GM23338 (cell line): Measurements from ENCODE around the gene DRC1. TPM values are rescaled to one million over a fixed set of nuclear protein-coding genes. Genes with fewer than 3 reads are reported as not detected.
A peak's percentile ranks its signal among the peaks of the same experiment; 100 is the strongest.

Experiments
- ATAC-seq: fragments of 200-7000 bp; cut with Tn5 transposase; 3 replicates; pipeline ENCODE4 v1.9.1; 2020
- DNase-seq: peaks from one replicate; pipeline ENCODE4 v3.0.0-alpha.2; 2015; ENCODE audit warnings: low spot score
- H2AFZ ChIP-seq: fragments of 200-600 bp; sonication (generic); 2 replicates; pipeline ENCODE4 v1.8.0; 2016; ENCODE audit warnings: antibody characterized with exemption, mild to moderate bottlenecking, moderate library complexity
- H3F3A ChIP-seq: fragments of 200-600 bp; sonication (generic); replicated peaks from 2 replicates; pipeline ENCODE4 v1.8.0; 2017; ENCODE audit warnings: antibody characterized with exemption, mixed run types, low read depth
- H3K27ac ChIP-seq: fragments of 200-600 bp; sonication (generic); 2 replicates; pipeline ENCODE4 v1.6.1; 2016; ENCODE audit warnings: low read depth
- H3K27me3 ChIP-seq: fragments of 200-600 bp; sonication (generic); 2 replicates; pipeline ENCODE4 v1.8.0; 2016; ENCODE audit warnings: mild to moderate bottlenecking, mixed run types, moderate library complexity; ENCODE audit not compliant: insufficient read depth
- H3K36me3 ChIP-seq: fragments of 200-600 bp; sonication (generic); 2 replicates; pipeline ENCODE4 v1.8.0; 2016; ENCODE audit warnings: mild to moderate bottlenecking; ENCODE audit not compliant: insufficient read depth
- H3K4me1 ChIP-seq: fragments of 200-600 bp; sonication (generic); 2 replicates; pipeline ENCODE4 v1.8.0; 2016; ENCODE audit warnings: mild to moderate bottlenecking, moderate library complexity; ENCODE audit not compliant: insufficient read depth
- H3K4me2 ChIP-seq: fragments of 200-600 bp; sonication (generic); 2 replicates; pipeline ENCODE4 v1.7.1; 2017; ENCODE audit warnings: mixed run types
- H3K4me3 ChIP-seq: fragments of 200-600 bp; sonication (generic); 2 replicates; pipeline ENCODE4 v1.6.1; 2016; ENCODE audit warnings: mixed run types
- H3K79me2 ChIP-seq: fragments of 200-600 bp; sonication (generic); replicated peaks from 2 replicates; pipeline ENCODE4 v1.8.0; 2017; ENCODE audit warnings: mild to moderate bottlenecking; ENCODE audit not compliant: insufficient read depth
- H3K9me2 ChIP-seq: fragments of 200-600 bp; sonication (generic); 2 replicates; pipeline ENCODE4 v1.8.0; 2017; ENCODE audit not compliant: insufficient read depth
- H4K20me1 ChIP-seq: fragments of 200-600 bp; sonication (generic); replicated peaks from 2 replicates; pipeline ENCODE4 v1.8.0; 2017; ENCODE audit warnings: mild to moderate bottlenecking; ENCODE audit not compliant: insufficient read depth
- H3K27ac Mint-ChIP-seq: 2 replicates; pipeline ENCODE4 v1.8.0; 2020; ENCODE audit warnings: inconsistent platforms, mild to moderate bottlenecking, moderate library complexity, mixed read lengths
- H3K27me3 Mint-ChIP-seq: 3 replicates; pipeline ENCODE4 v1.8.0; 2022; ENCODE audit warnings: low read depth, mild to moderate bottlenecking, moderate library complexity, mixed read lengths, inconsistent platforms; ENCODE audit not compliant: insufficient read depth, poor library complexity
- H3K36me3 Mint-ChIP-seq: 3 replicates; pipeline ENCODE4 v1.8.0; 2021; ENCODE audit warnings: low read depth, mild to moderate bottlenecking, inconsistent platforms, moderate library complexity, mixed read lengths
- H3K4me1 Mint-ChIP-seq: 3 replicates; pipeline ENCODE4 v1.8.0; 2020; ENCODE audit warnings: mild to moderate bottlenecking, inconsistent platforms, mixed read lengths
- H3K4me3 Mint-ChIP-seq: 3 replicates; pipeline ENCODE4 v1.8.0; 2021; ENCODE audit warnings: moderate library complexity, mild to moderate bottlenecking, inconsistent platforms, mixed read lengths
- H3K9me3 Mint-ChIP-seq: 3 replicates; pipeline ENCODE4 v1.8.0; 2020; ENCODE audit warnings: moderate library complexity, mild to moderate bottlenecking, inconsistent platforms, mixed read lengths
- CREB1 ChIP-seq: fragments of 250-450 bp; sonication (Bioruptor Pico); IDR thresholded peaks from 2 replicates; pipeline ENCODE4 v1.5.0; 2020; ENCODE audit warnings: low read depth, mild to moderate bottlenecking, moderate library complexity
- CTCF ChIP-seq, 2 experiments: fragments of 200-600 bp in 1 of 2; sonication (generic) in 1 of 2; conservative IDR thresholded peaks; 2 replicates each; pipeline versions ENCODE4 v1.5.1 to v1.6.1; 2016 to 2017; ENCODE audit warnings: antibody characterized with exemption in 2 of 2, low read depth in 2 of 2, mild to moderate bottlenecking in 2 of 2, moderate library complexity in 1 of 2
- ETS1 ChIP-seq: IDR thresholded peaks from 2 replicates; pipeline ENCODE4 v1.6.1; 2016; ENCODE audit warnings: antibody characterized with exemption
- EZH2 ChIP-seq: fragments of 200-600 bp; sonication (generic); IDR thresholded peaks from one replicate; pipeline ENCODE4 v1.8.0; 2017; ENCODE audit warnings: antibody characterized with exemption, mild to moderate bottlenecking, low read depth; ENCODE audit not compliant: unreplicated experiment
- EZH2phosphoT487 ChIP-seq: fragments of 200-600 bp; sonication (generic); IDR thresholded peaks from one replicate; pipeline ENCODE4 v1.8.1; 2018; ENCODE audit warnings: antibody characterized with exemption; ENCODE audit not compliant: unreplicated experiment
- JUNB ChIP-seq: IDR thresholded peaks from one replicate; pipeline ENCODE4 v1.6.1; 2016; ENCODE audit warnings: antibody characterized with exemption; ENCODE audit not compliant: unreplicated experiment
- NANOG ChIP-seq: IDR thresholded peaks from 2 replicates; pipeline ENCODE4 v1.6.1; 2016; ENCODE audit warnings: antibody characterized with exemption, borderline replicate concordance
- POLR2AphosphoS5 ChIP-seq: IDR thresholded peaks from 2 replicates; pipeline ENCODE4 v1.6.1; 2016; ENCODE audit warnings: antibody characterized with exemption, low read depth
- STAT1 ChIP-seq: IDR thresholded peaks from one replicate; pipeline ENCODE4 v1.6.1; 2016; ENCODE audit warnings: antibody characterized with exemption; ENCODE audit not compliant: unreplicated experiment
- ZNF114 ChIP-seq: fragments of 250-450 bp; sonication (Bioruptor Pico); IDR thresholded peaks from 2 replicates; pipeline ENCODE4 v1.5.0; 2020; ENCODE audit warnings: mild to moderate bottlenecking, moderate library complexity
- ZNF331 ChIP-seq: fragments of 250-450 bp; sonication (Bioruptor Pico); IDR thresholded peaks from 2 replicates; pipeline ENCODE4 v1.5.0; 2020; ENCODE audit warnings: low read depth, mild to moderate bottlenecking, moderate library complexity
- polyA plus RNA-seq: library from polyadenylated mRNA; unstranded; fragments of >200 nt; fragmentation: Nextera tagmentation; extraction: Ambion mirVana; gene quantifications from 2 replicates; pipeline ENCODE4 v1.2.1, GENCODE V29; 2016
- total RNA-seq: library from RNA; depleted of rRNA; stranded (reverse); fragments of >200 nt; shearing (Covaris generic); gene quantifications from 2 replicates; pipeline ENCODE4 v1.2.3, GENCODE V29; 2014

The DRC1 gene
- total and polyA plus RNA-seq, 2 experiments from 2014 or later = 0.45 TPM; not detected in 1

- H3K9me2 ChIP-seq = no peaks in the 10 kb centered on the region
- TF ChIP-seq NANOG (no peak), CREB1 (no peak), EZH2 (no peak), ZNF114 (CRISPR knock-in tag) (no peak), POLR2AphosphoS5 (no peak), ZNF331 (CRISPR knock-in tag) (no peak), EZH2phosphoT487 (no peak), ETS1 (no peak)
- ATAC-seq = peak; percentile 19; the same call in 2 of the 3 replicates
These were observed 78.3 kb downstream of the DRC1 start for GRCh38 chr2:26479789-26480565.

DNA sequence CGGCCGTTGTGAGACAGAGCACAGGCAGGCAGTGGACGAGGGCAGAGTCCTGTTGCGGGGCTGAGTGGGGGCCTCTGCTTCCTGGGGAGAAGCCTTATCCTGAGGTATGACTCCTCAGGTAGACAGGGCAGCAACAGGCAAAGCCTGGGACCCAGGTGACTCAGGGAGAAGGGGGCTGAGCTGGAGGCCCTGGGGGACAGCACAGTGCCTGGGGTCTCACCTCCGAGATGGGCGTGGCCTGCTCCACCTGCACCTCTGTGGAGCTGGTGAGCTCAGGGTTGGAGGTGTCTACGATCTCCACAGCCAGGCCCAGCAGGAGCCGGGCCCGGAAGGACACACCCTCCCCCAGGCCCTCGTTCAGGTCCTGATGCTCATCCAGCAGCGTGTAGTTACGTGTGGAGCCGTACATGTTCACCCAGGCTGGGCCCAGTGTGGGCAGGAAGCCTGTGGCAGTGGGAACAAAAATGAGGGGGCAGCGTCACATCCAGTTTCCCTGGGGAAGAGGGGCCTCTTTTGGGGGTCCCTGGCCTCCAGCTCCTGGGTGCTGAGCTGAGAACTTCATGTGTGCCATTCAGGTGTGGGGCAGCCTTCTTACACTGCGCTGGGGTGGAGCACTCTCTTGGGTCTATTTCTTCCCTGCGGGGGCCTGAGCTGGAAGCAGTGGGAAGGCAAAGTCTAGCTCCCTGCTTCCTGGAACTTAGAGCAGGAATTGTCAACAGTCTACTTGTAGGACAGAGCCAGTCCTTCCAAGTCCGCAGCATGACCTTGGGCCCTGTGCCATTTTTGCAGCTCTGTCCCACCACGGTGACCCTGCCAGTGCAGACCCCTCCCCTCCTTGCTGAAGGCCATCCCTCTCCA is 79.1 kb downstream of the DRC1 start:
- Histone ChIP-seq H3F3A (no peaks in the 10 kb centered on the region), H3K4me1 (peaks cover 7% of the 10 kb centered on the region; the same call in 1 of the 2 replicates), H3K36me3 (no peaks in the 10 kb centered on the region), H3K4me2 (no peak overlapping the region), H3K79me2 (no peaks in the 10 kb centered on the region), H3K27me3 (no peaks in the 10 kb centered on the region), H3K4me3 (no peak overlapping the region), H3K9me2 (no peaks in the 10 kb centered on the region), H3K27ac (no peak overlapping the region), H4K20me1 (no peaks in the 10 kb centered on the region), H2AFZ (no peak overlapping the region)
- Mint-ChIP-seq H3K36me3 (no peaks in the 10 kb centered on the region), H3K27ac (no peak overlapping the region), H3K9me3 (no peaks in the 10 kb centered on the region), H3K4me3 (no peak overlapping the region), H3K27me3 (peaks cover 9% of the 10 kb centered on the region), H3K4me1 (peaks cover 4% of the 10 kb centered on the region)
- no peak for ATAC-seq
- DNase-seq = no peak
- TF ChIP-seq JUNB (no peak), EZH2phosphoT487 (no peak), CREB1 (no peak), CTCF (conservative IDR thresholded peaks at IDR 0.05; ENCODE audit: low read depth in 2 of 2) (no peak), NANOG (no peak), EZH2 (no peak), ZNF114 (CRISPR knock-in tag) (no peak), POLR2AphosphoS5 (no peak), ZNF331 (CRISPR knock-in tag) (no peak), STAT1 (no peak)

More at GRCh38 chr2:26479789-26480565, 78.3 kb downstream of the DRC1 start:
- Mint-ChIP-seq H3K27ac (no peak overlapping the region), H3K36me3 (no peaks in the 10 kb centered on the region), H3K9me3 (no peaks in the 10 kb centered on the region), H3K4me1 (peaks cover 4% of the 10 kb centered on the region), H3K27me3 (peaks cover 9% of the 10 kb centered on the region), H3K4me3 (no peak overlapping the region)
- Histone ChIP-seq H3K36me3 (no peaks in the 10 kb centered on the region), H3K27ac (no peak overlapping the region), H3K79me2 (no peaks in the 10 kb centered on the region), H4K20me1 (no peaks in the 10 kb centered on the region), H3K4me2 (no peak overlapping the region), H2AFZ (peak overlapping the region; percentile 32; the same call in 1 of the 2 replicates), H3F3A (no peaks in the 10 kb centered on the region), H3K4me3 (no peak overlapping the region), H3K4me1 (peaks cover 7% of the 10 kb centered on the region; the same call in 1 of the 2 replicates), H3K27me3 (no peaks in the 10 kb centered on the region)
- DNase-seq = no peak
